ENCODE data around the gene BLACAT1. TPM values are rescaled to one million over a fixed set of nuclear protein-coding genes. Genes with fewer than 3 reads are reported as not detected.

Gene BLACAT1
- total RNA-seq, 1 donor from 2014 or later, result 1.1 TPM

DNA sequence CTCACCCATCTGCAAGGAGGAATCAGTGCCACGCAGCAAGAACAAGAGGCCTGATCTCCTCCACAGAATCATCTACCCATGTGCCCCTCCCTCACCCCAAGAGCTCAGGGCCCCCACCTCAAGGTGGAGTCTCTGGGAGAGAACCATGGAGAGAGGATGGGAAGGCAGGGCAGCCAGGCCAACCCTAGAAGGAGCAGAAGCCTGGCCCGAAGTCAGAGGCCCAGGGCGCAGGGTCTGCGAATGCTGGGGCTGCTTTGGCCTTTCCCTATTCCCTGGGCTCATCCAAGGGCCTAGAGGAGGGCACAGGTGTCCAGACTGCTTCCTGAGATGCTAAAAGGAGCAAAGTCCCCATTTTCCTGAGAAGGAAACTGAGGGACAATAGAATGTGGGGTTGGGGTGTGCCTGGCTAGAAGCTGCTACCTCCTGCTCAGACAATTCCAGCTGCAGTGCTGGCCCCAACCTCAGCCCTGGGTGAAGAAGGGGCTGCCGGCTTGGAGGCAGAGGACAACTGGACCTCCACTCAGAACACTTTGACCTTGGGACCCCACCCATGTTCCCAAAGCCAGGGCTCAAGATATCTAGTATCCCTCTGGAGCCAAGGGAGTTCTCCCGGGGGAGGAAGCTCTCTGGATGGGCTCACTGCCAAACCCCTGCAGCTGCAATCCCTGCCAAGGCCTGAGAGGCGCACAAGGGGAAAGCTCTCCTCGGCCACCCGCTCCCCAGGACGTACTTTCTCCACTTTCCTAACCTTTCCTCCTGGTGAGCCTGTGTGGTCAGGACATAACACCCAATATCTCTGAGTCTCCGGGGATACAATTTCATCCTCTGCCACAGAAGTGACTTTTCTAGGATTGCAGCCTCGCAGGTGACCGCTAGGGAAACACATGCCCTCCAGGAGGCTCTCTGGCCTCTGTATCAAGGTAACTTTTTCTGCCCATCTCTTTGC is 17.4 kb downstream of the BLACAT1 start:
- H3K27me3 Mint-ChIP-seq (ENCODE audit: unreplicated experiment), result peaks cover 5% of the 10 kb centered on the region
- H3K4me3 Mint-ChIP-seq (ENCODE audit: unreplicated experiment), result no peak overlapping the region
- peak; percentile 68 for DNase-seq
- TF ChIP-seq, protein P1, sequence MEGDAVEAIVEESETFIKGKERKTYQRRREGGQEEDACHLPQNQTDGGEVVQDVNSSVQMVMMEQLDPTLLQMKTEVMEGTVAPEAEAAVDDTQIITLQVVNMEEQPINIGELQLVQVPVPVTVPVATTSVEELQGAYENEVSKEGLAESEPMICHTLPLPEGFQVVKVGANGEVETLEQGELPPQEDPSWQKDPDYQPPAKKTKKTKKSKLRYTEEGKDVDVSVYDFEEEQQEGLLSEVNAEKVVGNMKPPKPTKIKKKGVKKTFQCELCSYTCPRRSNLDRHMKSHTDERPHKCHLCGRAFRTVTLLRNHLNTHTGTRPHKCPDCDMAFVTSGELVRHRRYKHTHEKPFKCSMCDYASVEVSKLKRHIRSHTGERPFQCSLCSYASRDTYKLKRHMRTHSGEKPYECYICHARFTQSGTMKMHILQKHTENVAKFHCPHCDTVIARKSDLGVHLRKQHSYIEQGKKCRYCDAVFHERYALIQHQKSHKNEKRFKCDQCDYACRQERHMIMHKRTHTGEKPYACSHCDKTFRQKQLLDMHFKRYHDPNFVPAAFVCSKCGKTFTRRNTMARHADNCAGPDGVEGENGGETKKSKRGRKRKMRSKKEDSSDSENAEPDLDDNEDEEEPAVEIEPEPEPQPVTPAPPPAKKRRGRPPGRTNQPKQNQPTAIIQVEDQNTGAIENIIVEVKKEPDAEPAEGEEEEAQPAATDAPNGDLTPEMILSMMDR (IDR thresholded peaks at IDR 0.05; ENCODE audit: partially characterized antibody, unreplicated experiment), result peak; percentile 51
- no peak overlapping the region for H3K27ac Mint-ChIP-seq (ENCODE audit: unreplicated experiment)
- peaks cover 5% of the 10 kb centered on the region for H3K9me3 Mint-ChIP-seq (ENCODE audit: unreplicated experiment)
- H3K36me3 Mint-ChIP-seq (ENCODE audit: unreplicated experiment), result no peaks in the 10 kb centered on the region
- peaks cover 29% of the 10 kb centered on the region for H3K4me1 Mint-ChIP-seq (ENCODE audit: low read depth, unreplicated experiment)

DNA sequence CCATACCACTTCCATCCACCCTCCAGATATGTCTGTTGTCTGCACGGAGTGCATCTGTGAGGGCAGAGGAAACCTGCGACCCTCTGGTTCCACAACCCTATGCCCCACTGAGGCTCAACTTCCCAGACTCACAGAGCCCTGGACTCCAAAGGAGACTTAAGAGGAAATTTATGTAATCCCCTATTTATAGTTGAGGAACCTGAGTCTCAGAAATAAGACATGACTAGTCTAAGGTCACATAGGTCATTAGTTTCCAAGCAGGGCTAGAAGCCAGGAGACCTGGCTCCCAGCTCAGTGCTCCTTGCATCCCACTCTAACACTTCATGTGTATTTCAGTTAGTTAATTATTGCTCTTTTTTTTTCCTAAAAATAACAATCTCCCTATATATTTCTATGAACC is 18.3 kb downstream of the BLACAT1 start:
- TF ChIP-seq, protein P1 (IDR thresholded peaks at IDR 0.05; ENCODE audit: partially characterized antibody, unreplicated experiment), result no peak
- H3K27ac Mint-ChIP-seq (ENCODE audit: unreplicated experiment), result no peak overlapping the region
- DNase-seq, result no peak
- H3K27me3 Mint-ChIP-seq (ENCODE audit: unreplicated experiment), result peaks cover 5% of the 10 kb centered on the region
- H3K4me1 Mint-ChIP-seq (ENCODE audit: low read depth, unreplicated experiment), result peaks cover 29% of the 10 kb centered on the region
- H3K36me3 Mint-ChIP-seq (ENCODE audit: unreplicated experiment), result no peaks in the 10 kb centered on the region
- H3K4me3 Mint-ChIP-seq (ENCODE audit: unreplicated experiment), result no peak overlapping the region
- peaks cover 5% of the 10 kb centered on the region for H3K9me3 Mint-ChIP-seq (ENCODE audit: unreplicated experiment)

DNA sequence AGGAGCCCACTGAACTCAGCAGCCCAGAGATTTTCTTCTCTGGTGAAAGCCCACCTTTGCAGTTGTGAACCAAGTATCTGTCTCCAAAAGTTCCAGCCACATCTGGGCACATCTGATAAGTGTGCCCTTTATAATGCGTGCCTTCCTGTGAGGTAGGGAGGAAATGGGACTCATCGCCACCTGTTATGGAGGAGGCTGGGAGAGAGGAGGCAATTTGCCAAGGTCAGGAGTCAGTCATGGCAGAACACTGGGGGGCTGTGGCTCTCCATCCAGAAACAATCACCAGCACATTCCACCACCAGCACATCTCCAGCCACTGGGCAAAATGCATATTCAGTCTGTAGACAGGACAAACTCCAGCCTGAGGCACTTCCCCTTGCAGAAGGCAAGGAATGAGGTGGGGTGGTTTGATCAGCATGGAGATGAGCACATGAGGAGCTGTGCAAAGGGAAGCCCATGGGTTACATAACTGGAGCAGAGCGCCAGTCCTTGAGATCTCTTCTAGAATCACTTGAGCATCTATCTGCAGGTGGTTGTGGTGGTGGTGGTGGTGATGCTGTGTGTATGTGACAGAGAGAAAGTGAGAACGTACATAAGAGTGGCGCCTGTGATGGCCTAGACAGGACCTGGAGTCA is 19.0 kb downstream of the BLACAT1 start:
- H3K9me3 Mint-ChIP-seq (ENCODE audit: unreplicated experiment), result peaks cover 5% of the 10 kb centered on the region
- H3K4me1 Mint-ChIP-seq (ENCODE audit: low read depth, unreplicated experiment), result peaks cover 29% of the 10 kb centered on the region
- no peak for DNase-seq
- peaks cover 5% of the 10 kb centered on the region for H3K27me3 Mint-ChIP-seq (ENCODE audit: unreplicated experiment)
- H3K4me3 Mint-ChIP-seq (ENCODE audit: unreplicated experiment), result no peak overlapping the region
- no peaks in the 10 kb centered on the region for H3K36me3 Mint-ChIP-seq (ENCODE audit: unreplicated experiment)
- no peak overlapping the region for H3K27ac Mint-ChIP-seq (ENCODE audit: unreplicated experiment)
- TF ChIP-seq, protein P1 (IDR thresholded peaks at IDR 0.05; ENCODE audit: partially characterized antibody, unreplicated experiment), result no peak

DNA sequence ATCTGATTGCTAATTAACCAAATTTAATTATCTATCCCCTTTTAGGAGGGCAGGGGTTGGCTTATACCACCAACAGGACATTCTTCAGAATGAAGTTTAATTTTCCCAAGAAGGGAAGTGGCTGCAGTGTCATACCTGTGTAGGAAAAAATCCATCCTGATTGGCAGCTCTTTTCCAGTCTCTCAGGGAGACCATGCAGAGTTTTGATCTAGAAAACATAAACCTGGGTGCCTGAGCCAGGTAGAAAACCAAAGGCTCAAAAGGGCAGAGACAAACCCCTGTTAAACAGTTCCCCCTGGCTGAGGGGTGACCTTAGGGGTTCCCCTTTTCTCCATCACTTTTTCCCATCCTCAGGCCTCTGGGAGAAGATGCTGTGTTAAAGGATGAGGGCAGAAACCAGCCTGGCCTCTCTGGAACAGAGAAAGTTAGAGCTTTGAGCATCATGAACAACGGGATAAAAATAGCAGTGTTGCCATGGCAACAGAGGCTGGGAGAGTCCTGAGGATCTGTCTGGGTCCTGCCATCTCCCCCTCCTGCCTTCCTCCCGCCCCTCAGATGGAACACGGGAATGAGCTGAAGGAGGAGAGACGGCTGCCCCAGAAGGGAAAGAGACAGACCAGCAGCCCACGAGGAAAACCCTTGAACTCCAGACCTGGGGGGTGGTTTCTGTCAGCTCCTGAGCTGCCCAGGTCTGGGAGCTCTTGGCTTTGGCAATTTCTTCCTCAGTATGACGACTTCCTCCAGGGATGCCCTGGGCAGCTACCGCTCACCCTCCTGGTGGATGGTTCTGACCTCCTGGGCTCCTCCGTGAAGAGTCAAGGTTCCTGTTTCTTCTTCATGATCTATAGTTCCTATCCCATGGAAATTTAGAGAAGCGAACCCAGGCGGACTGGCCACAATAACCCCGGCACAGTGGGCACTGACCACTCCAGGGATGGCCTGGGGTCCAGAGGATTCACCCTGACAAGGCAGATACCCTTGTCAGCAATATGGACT is 20.0 kb downstream of the BLACAT1 start:
- no peak for DNase-seq
- H3K27me3 Mint-ChIP-seq (ENCODE audit: unreplicated experiment), result peaks cover 8% of the 10 kb centered on the region

More for the DNA sequence above, 20.0 kb downstream of the BLACAT1 start:
- TF ChIP-seq, protein P1 (IDR thresholded peaks at IDR 0.05; ENCODE audit: partially characterized antibody, unreplicated experiment), result no peak
- H3K4me1 Mint-ChIP-seq (ENCODE audit: low read depth, unreplicated experiment), result peaks cover 28% of the 10 kb centered on the region
- peak overlapping the region; percentile 71 for H3K4me3 Mint-ChIP-seq (ENCODE audit: unreplicated experiment)
- H3K36me3 Mint-ChIP-seq (ENCODE audit: unreplicated experiment), result no peaks in the 10 kb centered on the region
- no peak overlapping the region for H3K27ac Mint-ChIP-seq (ENCODE audit: unreplicated experiment)
- H3K9me3 Mint-ChIP-seq (ENCODE audit: unreplicated experiment), result peaks cover 2% of the 10 kb centered on the region

All from glutamatergic neuron (in vitro differentiated cells).